Activated CD8-positive, alpha-beta memory T cell treated with anti-CD3 and anti-CD28 coated beads, Interleukin-2, amount 50 U/mL, for 1 hour (primary cell): ENCODE results near the gene LRRC72.
"Not testable (repeated sequence)": the region's sequence is repeated elsewhere in the genome, so short reads cannot be mapped to it uniquely, and the experiment has no call there.

Experiments used
- DNase-seq: peaks from one replicate; pipeline ENCODE4 v3.0.0-alpha.2; 2020; ENCODE audit errors: extremely low read depth

LRRC72 gene

GRCh38 chr7:16581286-16581685, 54.7 kb downstream of the LRRC72 start:
- DNase-seq, result no peak

DNA sequence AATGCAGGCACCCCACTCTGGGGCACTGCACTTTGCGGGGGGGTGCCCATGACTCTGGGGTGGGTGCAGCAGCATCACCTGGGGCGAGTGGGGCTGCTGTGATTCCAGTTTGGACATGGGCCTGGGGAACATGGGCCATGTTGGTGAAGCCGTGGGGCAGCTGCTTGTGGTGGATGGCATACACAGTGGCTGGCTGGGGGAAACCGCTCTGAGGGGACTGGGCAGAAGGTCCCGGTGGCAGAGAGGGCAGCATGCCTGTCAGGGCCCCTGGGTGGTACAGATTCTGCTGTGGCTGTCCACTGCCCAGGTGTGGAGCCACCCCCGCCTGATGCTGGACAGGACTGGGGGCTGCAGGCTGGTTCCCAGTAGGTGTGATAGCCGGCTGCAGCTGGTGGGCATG, 57.2 kb downstream of the LRRC72 start:
- no peak for DNase-seq

DNA sequence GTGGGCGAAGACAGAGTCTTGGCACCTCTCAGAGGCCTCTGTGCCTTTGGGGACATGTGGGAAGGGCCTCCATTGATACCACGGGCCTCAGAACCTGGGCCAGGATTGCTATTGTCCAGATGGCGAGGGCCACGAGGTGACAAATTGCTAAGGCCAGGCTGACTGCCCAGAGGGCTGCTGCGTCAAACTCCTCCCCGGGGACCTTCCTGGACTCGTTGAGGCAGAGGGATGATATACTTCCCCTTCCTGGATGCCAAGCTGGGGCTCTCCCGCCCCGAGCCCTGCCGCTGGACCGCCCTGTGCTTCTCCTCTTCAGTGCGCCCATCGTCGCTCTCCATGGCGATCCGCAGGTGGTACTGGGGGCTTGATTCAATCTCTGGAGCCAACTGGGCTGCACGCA, 58.9 kb downstream of the LRRC72 start:
- DNase-seq, result no peak

- DNase-seq, result no peak
Measured at GRCh38 chr7:16586081-16586874, 59.7 kb downstream of the LRRC72 start.

DNA sequence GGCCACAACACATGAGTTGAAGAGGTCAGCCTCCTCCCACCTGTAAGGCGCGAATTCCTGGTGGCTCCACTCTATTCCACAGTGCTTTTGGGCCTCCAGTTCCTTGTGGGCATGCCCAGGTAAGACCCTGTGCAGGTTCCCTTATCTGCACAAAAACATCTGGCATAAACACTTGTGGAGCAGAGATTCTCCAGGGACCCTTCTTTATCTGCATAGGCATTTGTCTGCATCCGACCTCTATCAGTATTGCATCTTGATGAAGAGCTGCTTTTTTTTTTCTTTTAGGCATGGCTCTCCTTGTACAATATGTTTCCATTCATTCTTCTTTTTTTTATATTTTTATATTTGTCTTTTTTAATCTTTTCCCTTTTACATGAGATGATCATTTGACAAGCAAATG, 60.5 kb downstream of the LRRC72 start:
- no peak for DNase-seq

- DNase-seq, result no peak
Measured at GRCh38 chr7:16587790-16588189, 61.2 kb downstream of the LRRC72 start.

- DNase-seq, result no peak
Measured at GRCh38 chr7:16589881-16590280, 63.3 kb downstream of the LRRC72 start.

GRCh38 chr7:16590424-16590823, 63.8 kb downstream of the LRRC72 start:
- DNase-seq, result no peak

- no peak for DNase-seq
Measured at GRCh38 chr7:16592395-16592794, 65.8 kb downstream of the LRRC72 start.

DNA sequence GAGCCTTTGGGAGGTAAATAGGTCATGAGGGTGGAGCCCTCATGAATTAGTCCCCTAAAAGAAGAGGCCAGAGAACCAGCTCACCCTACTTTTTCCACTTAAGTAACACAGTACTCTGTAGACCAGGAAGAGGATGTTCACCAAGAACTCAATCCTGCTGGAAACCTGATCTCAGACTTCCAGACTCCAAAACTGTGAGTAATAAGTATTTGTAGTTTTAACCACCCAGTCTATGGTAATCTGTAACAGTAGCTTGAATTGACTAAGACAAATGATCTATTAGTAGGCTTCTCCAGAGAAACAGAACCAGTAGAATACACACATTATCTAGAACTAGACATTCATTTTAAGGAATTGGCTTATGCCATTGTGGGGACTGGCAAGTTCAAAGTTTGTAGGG, 67.4 kb downstream of the LRRC72 start:
- no peak for DNase-seq

- DNase-seq, result no peak
Measured at GRCh38 chr7:16594676-16595075, 68.1 kb downstream of the LRRC72 start.

DNA sequence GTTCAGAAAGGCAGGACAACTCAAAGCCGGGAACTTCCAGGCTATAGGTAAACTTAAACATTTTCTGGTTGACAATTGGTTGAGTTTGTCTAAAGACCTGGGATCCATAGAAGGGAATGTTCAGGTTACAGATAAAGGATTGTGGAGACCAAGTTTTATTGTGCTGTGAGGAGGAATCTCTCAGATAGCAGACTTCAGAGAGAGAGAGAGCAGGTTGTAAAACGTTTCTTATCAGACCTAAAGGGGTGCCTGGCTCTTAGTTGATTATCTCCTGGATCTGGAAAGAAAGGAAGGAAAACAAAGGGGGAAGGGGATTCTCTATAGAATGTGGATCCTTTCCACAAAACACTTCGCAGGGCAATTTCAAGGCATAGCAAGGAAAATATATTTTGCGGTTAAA, 69.0 kb downstream of the LRRC72 start:
- DNase-seq, result not testable (repeated sequence)

DNA sequence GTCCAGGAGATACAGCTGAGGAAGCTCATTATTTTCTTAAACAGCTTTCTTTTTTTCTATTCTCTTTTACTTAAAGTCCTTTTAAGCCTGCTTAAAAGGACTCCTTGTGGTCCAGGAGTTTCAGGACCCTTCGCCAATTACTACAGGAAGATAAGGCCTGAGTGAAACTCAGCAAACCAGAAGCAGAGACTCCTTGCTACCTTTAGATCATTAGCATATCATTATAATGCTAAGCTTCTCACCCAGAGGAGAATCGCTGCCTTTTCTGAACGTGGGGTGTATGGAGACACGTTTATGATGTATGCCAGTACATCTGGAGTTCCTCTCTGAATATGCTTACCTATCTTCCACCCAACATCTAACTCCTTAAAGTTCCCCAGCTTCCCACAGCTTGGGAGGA, 71.4 kb downstream of the LRRC72 start:
- DNase-seq, result no peak

- DNase-seq, result no peak
Measured at GRCh38 chr7:16599860-16600259, 73.2 kb downstream of the LRRC72 start.

- no peak for DNase-seq
Measured at GRCh38 chr7:16603633-16604032, 77.0 kb downstream of the LRRC72 start.

DNA sequence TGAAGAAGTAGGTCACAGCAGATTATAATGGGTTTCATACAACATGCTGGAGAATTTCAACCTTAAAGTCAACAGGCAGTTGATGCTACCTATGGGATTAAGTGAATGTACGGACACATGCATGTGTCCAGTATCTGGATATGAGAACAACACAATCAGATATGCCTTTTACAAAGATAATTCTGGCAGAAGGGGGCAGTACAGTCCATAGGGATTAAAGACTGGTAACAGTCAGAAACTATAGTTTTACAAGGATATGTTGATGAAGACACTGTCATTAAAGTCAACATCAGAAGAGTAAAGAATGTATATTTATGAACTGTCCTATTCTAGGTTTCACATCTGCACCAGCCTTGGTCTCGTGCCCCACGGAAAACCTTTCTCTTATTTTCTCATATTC, 77.4 kb downstream of the LRRC72 start:
- DNase-seq, result no peak

GRCh38 chr7:16606704-16607103, 80.1 kb downstream of the LRRC72 start:
- DNase-seq, result no peak

DNA sequence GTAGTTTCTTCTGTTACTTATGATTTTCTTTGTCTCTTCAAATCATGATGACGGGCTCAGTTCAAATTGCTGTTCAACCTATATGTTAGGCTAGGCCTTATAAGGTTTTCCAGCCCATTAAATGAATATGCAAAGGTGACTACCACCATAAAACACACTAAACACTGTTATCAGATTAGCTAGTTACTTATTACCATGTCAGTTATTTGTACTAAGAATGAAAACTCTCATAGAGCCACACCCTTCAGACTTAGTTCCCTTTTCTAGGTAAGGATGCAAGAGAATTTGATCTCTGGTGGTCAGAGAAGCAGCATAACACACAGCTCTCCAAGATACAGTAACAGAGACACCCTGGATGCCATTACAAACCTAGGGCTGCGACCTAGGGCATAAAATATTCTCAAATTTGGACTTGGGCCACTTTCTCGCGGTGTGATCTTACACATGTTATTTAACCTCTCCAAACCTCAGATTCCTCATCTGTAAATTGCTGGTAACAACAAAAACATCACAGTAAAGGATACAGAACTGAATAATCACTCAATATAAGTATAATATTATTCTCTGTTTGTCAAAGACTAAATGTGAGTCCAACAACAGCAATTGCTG, 83.3 kb downstream of the LRRC72 start:
- DNase-seq, result no peak

GRCh38 chr7:16611711-16612110, 85.1 kb downstream of the LRRC72 start:
- no peak for DNase-seq

- DNase-seq, result no peak
Measured at GRCh38 chr7:16615228-16615627, 88.6 kb downstream of the LRRC72 start.

DNA sequence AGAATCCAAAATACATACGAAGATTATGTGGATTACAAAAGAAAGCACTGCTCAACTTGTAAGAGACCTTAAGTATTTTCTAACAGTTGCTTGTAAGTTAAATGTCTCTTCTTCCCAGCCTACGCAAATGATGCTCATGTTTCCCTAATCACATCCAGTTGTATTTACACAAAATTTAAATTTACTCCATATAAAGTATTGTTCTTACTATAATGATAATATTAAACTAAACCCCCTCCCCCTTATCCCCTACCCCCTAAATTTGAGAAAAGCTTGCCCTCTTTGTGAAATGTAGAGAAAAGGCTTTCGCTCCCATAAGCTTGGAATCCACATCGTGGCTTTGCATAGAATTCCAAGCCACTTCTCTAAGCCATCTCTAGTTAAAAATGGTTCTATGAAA, 89.5 kb downstream of the LRRC72 start:
- no peak for DNase-seq

- no peak for DNase-seq
Measured at GRCh38 chr7:16616542-16616941, 89.9 kb downstream of the LRRC72 start.

GRCh38 chr7:16619979-16620408, 93.4 kb downstream of the LRRC72 start:
- no peak for DNase-seq

GRCh38 chr7:16626388-16626787, 99.8 kb downstream of the LRRC72 start:
- no peak for DNase-seq
